Measurements from ENCODE around the gene SLFN13.

GRCh38 chr17:35489944-35490343, 41.4 kb upstream of the SLFN13 start:
- TF ChIP-seq POLR2A (IDR thresholded peaks at IDR 0.05; ENCODE audit: borderline replicate concordance, extremely low read depth, insufficient read depth, insufficient read length) (no peak), CTCF (IDR thresholded peaks at IDR 0.05 in 2 of 3, conservative IDR thresholded peaks at IDR 0.05 in 1 of 3; ENCODE audit: borderline replicate concordance in 1 of 3, insufficient read depth in 1 of 3, low read depth in 2 of 3, low read length in 2 of 3) (no peak), EZH2phosphoT487 (IDR thresholded peaks at IDR 0.05; ENCODE audit: borderline replicate concordance) (no peak), RAD21 (IDR thresholded peaks at IDR 0.05; ENCODE audit: low read depth) (no peak)
